Measurements from ENCODE around the gene ARHGEF10L. TPM values are rescaled to one million over a fixed set of nuclear protein-coding genes. Genes with fewer than 3 reads are reported as not detected.

Gene ARHGEF10L
- total RNA-seq, 5 donors from 2014 or later (not counting 1 experiment from before 2014, with no cell fraction given): 0.12 to 0.30 (median 0.22) TPM; not detected in 2

DNA sequence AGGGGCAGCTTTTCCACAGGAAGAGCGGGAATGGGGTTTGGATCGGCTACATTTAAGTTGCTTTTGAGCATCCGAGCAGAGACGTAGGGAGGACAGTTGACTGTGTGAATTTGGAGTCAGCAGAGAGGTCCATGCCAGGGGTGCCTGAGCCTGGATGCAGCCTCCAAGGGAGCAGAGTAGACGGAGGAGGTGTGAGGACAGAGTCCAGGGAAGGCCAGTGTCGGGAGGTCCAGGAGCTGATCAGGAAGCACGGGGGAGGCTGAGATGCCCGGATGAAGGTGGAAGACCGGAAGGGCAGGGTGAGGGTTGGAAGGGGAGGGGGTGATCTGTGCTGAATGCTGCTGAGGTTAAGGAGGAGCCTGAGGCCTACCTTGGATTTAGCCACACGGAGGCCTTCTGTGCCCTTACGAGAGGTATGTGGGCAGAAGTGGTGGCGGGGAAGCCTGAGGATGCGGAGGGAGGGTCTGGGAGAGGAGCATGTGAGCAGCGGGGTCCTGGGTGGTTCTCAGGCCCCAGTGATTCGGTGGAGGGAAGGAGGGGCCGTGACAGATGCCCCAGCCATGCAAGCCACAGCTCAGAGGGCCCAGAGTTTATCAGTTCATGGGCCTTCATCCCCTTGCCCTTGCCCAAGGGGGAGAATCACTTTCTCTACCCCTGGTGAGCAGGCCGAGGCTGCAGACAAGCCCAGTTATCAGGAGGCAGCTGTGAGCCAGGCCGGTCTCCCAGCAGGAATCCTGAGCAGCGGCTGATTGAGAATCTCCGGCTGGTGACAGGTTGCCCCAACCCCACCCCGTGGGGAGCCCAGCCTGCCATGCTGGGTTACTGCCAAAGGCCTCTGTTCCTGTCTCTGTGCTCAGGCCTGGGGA, 161.7 kb downstream of the ARHGEF10L start:
- H3K4me3 Mint-ChIP-seq: no peak overlapping the region
- Histone ChIP-seq H3K36me3 (ENCODE audit: control insufficient read depth in 2 of 2, extremely low read depth in 1 of 2, insufficient read depth in 1 of 2, low read length in 1 of 2) (no peaks in the 10 kb centered on the region), H3K27me3 (replicated peaks in 1 of 2; ENCODE audit: control insufficient read depth in 2 of 2, extremely low read depth in 1 of 2, insufficient read depth in 2 of 2, low read length in 1 of 2) (peaks cover 0 to 21% of the 10 kb centered on the region in 2 experiments), H3K4me3 (ENCODE audit: control insufficient read depth in 1 of 2, extremely low read depth in 1 of 2, low read length in 1 of 2) (no peak overlapping the region), H3K4me1 (ENCODE audit: control insufficient read depth in 1 of 2, extremely low read depth in 1 of 2, insufficient read depth in 2 of 2, low read length in 2 of 2) (no peaks in the 10 kb centered on the region), H3K27ac (ENCODE audit: low read length) (no peak overlapping the region), H3K9me3 (no peaks in the 10 kb centered on the region)
- no peaks in the 10 kb centered on the region for H3K4me1 Mint-ChIP-seq
- ATAC-seq (replicated peaks in 1 of 4): no peak
- 78% methylated on average over 16 of the region's 21 CpGs for WGBS (ENCODE audit: insufficient coverage)
- no peak overlapping the region for H3K27ac Mint-ChIP-seq
- H3K9me3 Mint-ChIP-seq: no peaks in the 10 kb centered on the region
- no peaks in the 10 kb centered on the region for H3K36me3 Mint-ChIP-seq
- no peak for DNase-seq
- ChIA-PET POLR2A (no interaction called here), CTCF (no interaction called here)
- peaks cover 5 to 14% of the 10 kb centered on the region in 2 donors for H3K27me3 Mint-ChIP-seq

DNA sequence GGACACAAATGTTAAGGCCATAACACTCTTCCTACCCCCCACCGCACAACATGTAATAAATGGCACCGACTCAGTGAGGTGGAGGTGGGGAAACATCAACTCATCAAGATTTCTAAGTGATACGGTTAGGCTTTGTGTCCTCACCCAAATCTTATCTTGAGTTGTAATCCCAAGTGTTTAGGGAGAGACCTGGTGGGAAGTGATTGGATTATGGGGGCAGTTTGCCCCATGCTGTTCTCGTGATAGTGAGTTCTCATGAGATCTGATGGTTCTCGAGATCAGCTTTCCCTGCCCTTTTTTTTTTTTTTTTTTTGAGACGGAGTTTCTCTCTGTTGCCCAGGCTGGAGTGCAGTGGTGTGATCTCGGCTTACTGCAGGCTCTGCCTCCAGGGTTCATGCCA, 164.7 kb downstream of the ARHGEF10L start:
- no peak for ATAC-seq (replicated peaks in 1 of 4)
- ChIA-PET POLR2A (no interaction called here), CTCF (no interaction called here)
- Histone ChIP-seq H3K27ac (ENCODE audit: low read length) (no peak overlapping the region), H3K27me3 (replicated peaks in 1 of 2; ENCODE audit: control insufficient read depth in 2 of 2, extremely low read depth in 1 of 2, insufficient read depth in 2 of 2, low read length in 1 of 2) (peaks cover 0 to 15% of the 10 kb centered on the region in 2 experiments), H3K4me1 (ENCODE audit: control insufficient read depth in 1 of 2, extremely low read depth in 1 of 2, insufficient read depth in 2 of 2, low read length in 2 of 2) (no peaks in the 10 kb centered on the region), H3K36me3 (ENCODE audit: control insufficient read depth in 2 of 2, extremely low read depth in 1 of 2, insufficient read depth in 1 of 2, low read length in 1 of 2) (no peaks in the 10 kb centered on the region), H3K9me3 (no peaks in the 10 kb centered on the region), H3K4me3 (ENCODE audit: control insufficient read depth in 1 of 2, extremely low read depth in 1 of 2, low read length in 1 of 2) (no peak overlapping the region)
- Mint-ChIP-seq H3K4me3 (no peak overlapping the region), H3K27ac (no peak overlapping the region), H3K4me1 (no peaks in the 10 kb centered on the region), H3K36me3 (no peaks in the 10 kb centered on the region), H3K9me3 (no peaks in the 10 kb centered on the region), H3K27me3 (peaks cover 2 to 8% of the 10 kb centered on the region in 2 donors)
- no CpG with 5 or more reads among the region's 7 CpGs for WGBS (ENCODE audit: insufficient coverage)
- DNase-seq: no peak

DNA sequence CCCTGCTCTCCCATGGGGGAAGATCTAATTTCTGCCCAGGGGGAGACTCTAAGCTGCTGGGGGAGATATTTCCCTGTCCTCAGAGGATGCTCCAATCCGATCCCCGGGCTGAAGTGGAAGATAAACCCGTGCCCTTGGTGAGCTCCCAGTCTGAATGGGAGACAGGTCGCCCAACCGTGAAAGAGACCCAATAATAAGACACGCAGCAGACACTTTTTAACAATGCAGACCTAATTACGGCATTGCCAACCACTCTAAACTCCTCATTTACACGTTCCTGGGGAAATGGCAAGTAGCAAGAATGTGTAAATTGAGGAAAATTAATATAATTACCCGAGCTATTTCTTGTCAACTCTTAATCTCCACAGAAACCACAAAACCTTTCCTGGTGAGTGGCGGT, 166.9 kb downstream of the ARHGEF10L start:
- DNase-seq (no peak), ATAC-seq (replicated peaks in 1 of 4) (no peak)
- peaks cover 0 to 3% (median 0%) of the 10 kb centered on the region in 3 donors for H3K9me3 Mint-ChIP-seq
- no peak overlapping the region for H3K27ac ChIP-seq (ENCODE audit: low read length)
- H3K27me3 ChIP-seq (replicated peaks in 1 of 2; ENCODE audit: control insufficient read depth in 2 of 2, extremely low read depth in 1 of 2, insufficient read depth in 2 of 2, low read length in 1 of 2): peaks cover 0 to 9% of the 10 kb centered on the region in 2 experiments
- H3K4me3 ChIP-seq (ENCODE audit: control insufficient read depth in 1 of 2, extremely low read depth in 1 of 2, low read length in 1 of 2): no peak overlapping the region
- H3K4me1 Mint-ChIP-seq: no peaks in the 10 kb centered on the region
- ChIA-PET POLR2A (no interaction called here), CTCF (no interaction called here)
- no peak overlapping the region for H3K4me3 Mint-ChIP-seq
- H3K27ac Mint-ChIP-seq: no peak overlapping the region
- WGBS (ENCODE audit: insufficient coverage): no CpG with 5 or more reads among the region's 10 CpGs
- H3K36me3 ChIP-seq (ENCODE audit: control insufficient read depth in 2 of 2, extremely low read depth in 1 of 2, insufficient read depth in 1 of 2, low read length in 1 of 2): no peaks in the 10 kb centered on the region
- no peaks in the 10 kb centered on the region for H3K9me3 ChIP-seq
- no peaks in the 10 kb centered on the region for H3K36me3 Mint-ChIP-seq
- H3K4me1 ChIP-seq (ENCODE audit: control insufficient read depth in 1 of 2, extremely low read depth in 1 of 2, insufficient read depth in 2 of 2, low read length in 2 of 2): no peaks in the 10 kb centered on the region
- H3K27me3 Mint-ChIP-seq: peaks cover 3 to 5% of the 10 kb centered on the region in 2 donors

DNA sequence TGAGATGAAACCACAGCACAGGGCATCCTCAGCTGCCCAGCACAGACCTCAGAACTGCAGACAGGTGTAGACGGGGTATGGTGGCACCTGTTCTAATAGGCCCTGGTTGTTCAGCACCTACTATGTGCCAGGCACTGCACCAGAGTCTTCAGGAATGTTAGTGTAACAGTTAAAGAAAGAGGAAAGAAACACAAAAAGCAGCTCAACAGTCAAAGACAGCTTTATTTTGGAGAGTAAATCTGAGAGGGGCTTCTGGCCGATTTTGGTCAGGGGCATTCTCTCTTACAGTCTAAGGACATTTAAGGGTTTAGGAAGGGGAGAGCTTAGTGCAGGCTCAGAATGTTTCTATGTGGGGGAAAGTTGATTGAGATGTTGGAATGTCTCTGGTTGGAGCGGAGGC, 170.5 kb downstream of the ARHGEF10L start:
- no peak for ATAC-seq (replicated peaks in 1 of 4)
- no peak for DNase-seq
- no peak overlapping the region for H3K4me3 ChIP-seq (ENCODE audit: control insufficient read depth in 1 of 2, extremely low read depth in 1 of 2, low read length in 1 of 2)
- no peaks in the 10 kb centered on the region for H3K36me3 ChIP-seq (ENCODE audit: control insufficient read depth in 2 of 2, extremely low read depth in 1 of 2, insufficient read depth in 1 of 2, low read length in 1 of 2)
- POLR2A ChIA-PET: no interaction called here
- H3K27ac ChIP-seq (ENCODE audit: low read length): no peak overlapping the region
- H3K4me1 Mint-ChIP-seq: no peaks in the 10 kb centered on the region
- no peak overlapping the region for H3K4me3 Mint-ChIP-seq
- H3K4me1 ChIP-seq (ENCODE audit: control insufficient read depth in 1 of 2, extremely low read depth in 1 of 2, insufficient read depth in 2 of 2, low read length in 2 of 2): no peaks in the 10 kb centered on the region
- H3K9me3 ChIP-seq: no peaks in the 10 kb centered on the region
- H3K27ac Mint-ChIP-seq: no peak overlapping the region
- 63% methylated on average over 3 of the region's 3 CpGs for WGBS (ENCODE audit: insufficient coverage)
- peaks cover 3 to 5% of the 10 kb centered on the region in 2 donors for H3K27me3 Mint-ChIP-seq
- H3K9me3 Mint-ChIP-seq: peaks cover 0 to 4% (median 3%) of the 10 kb centered on the region in 3 donors
- CTCF ChIA-PET: no interaction called here
- H3K36me3 Mint-ChIP-seq: no peaks in the 10 kb centered on the region
- H3K27me3 ChIP-seq (replicated peaks in 1 of 2; ENCODE audit: control insufficient read depth in 2 of 2, extremely low read depth in 1 of 2, insufficient read depth in 2 of 2, low read length in 1 of 2): peaks cover 0 to 13% of the 10 kb centered on the region in 2 experiments

DNA sequence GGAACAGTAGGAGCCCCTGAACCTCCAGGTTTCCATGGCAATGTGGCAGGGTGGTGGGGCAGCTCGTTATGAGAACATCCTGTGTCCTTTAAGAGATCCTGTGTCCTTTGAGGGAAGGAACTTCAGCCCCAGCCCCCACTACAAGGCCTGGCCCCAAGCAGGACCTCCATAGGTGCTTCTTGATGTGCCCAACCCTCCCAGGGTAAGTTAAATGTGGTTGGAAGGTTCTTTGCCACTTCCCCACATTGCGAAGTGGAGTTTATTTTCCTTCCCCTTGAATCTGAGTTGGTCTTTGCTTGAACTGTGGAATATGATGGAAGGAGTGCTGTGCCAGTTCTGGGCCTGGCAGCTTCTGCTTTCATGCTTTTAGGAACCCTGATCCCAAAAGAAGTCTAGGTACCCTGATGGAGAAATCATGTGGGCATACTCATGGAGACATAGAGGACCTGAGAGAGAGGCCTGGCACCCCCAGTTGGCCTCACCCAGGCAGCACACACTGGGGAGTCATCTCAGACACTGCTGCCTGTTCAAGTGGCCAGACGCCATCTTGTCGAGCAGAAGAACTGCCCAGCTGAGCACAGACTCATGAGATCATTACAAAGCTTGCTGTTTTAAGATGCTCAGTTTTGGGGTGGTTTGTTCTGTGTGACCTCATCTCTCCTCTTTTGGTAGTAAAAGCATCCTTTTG, 171.5 kb downstream of the ARHGEF10L start:
- Mint-ChIP-seq H3K9me3 (peaks cover 0 to 4% (median 3%) of the 10 kb centered on the region in 3 donors), H3K4me1 (no peaks in the 10 kb centered on the region), H3K27me3 (peaks cover 3 to 8% of the 10 kb centered on the region in 2 donors), H3K27ac (no peak overlapping the region), H3K4me3 (no peak overlapping the region), H3K36me3 (no peaks in the 10 kb centered on the region)
- POLR2A ChIA-PET: no interaction called here
- ATAC-seq (replicated peaks in 1 of 4) (no peak), DNase-seq (no peak)
- Histone ChIP-seq H3K27ac (ENCODE audit: low read length) (no peak overlapping the region), H3K27me3 (replicated peaks in 1 of 2; ENCODE audit: control insufficient read depth in 2 of 2, extremely low read depth in 1 of 2, insufficient read depth in 2 of 2, low read length in 1 of 2) (peaks cover 0 to 19% of the 10 kb centered on the region in 2 experiments), H3K4me3 (ENCODE audit: control insufficient read depth in 1 of 2, extremely low read depth in 1 of 2, low read length in 1 of 2) (no peak overlapping the region), H3K4me1 (ENCODE audit: control insufficient read depth in 1 of 2, extremely low read depth in 1 of 2, insufficient read depth in 2 of 2, low read length in 2 of 2) (no peaks in the 10 kb centered on the region), H3K36me3 (ENCODE audit: control insufficient read depth in 2 of 2, extremely low read depth in 1 of 2, insufficient read depth in 1 of 2, low read length in 1 of 2) (no peaks in the 10 kb centered on the region), H3K9me3 (no peaks in the 10 kb centered on the region)
- CTCF ChIA-PET: no interaction called here
- WGBS (ENCODE audit: insufficient coverage): no CpG with 5 or more reads among the region's 4 CpGs

DNA sequence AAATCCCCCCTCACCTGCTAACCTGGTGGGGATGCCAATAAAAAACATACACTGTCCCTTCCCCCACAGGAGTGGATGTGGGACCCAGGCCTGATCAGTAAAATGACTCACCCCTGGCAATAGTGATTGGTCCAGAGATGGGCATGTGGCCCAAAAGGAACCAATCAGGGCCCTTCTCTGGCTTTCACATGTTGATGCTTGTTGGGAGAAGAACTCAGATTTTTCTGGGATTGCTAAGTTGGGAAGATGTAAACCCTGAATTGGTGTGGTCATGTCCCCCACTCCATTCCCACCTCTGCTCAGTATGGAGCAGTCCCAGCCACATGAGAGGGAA, 172.0 kb downstream of the ARHGEF10L start:
- H3K9me3 Mint-ChIP-seq: peaks cover 0 to 4% (median 3%) of the 10 kb centered on the region in 3 donors
- POLR2A ChIA-PET: no interaction called here
- no peak for ATAC-seq (replicated peaks in 1 of 4)

More for the DNA sequence above, 172.0 kb downstream of the ARHGEF10L start:
- CTCF ChIA-PET: no interaction called here
- no peak for DNase-seq
- H3K4me3 ChIP-seq (ENCODE audit: control insufficient read depth in 1 of 2, extremely low read depth in 1 of 2, low read length in 1 of 2): no peak overlapping the region
- H3K4me1 Mint-ChIP-seq: no peaks in the 10 kb centered on the region
- no peaks in the 10 kb centered on the region for H3K9me3 ChIP-seq
- peaks cover 3 to 8% of the 10 kb centered on the region in 2 donors for H3K27me3 Mint-ChIP-seq
- peaks cover 0 to 15% of the 10 kb centered on the region in 2 experiments for H3K27me3 ChIP-seq (replicated peaks in 1 of 2; ENCODE audit: control insufficient read depth in 2 of 2, extremely low read depth in 1 of 2, insufficient read depth in 2 of 2, low read length in 1 of 2)
- H3K4me3 Mint-ChIP-seq: no peak overlapping the region
- H3K4me1 ChIP-seq (ENCODE audit: control insufficient read depth in 1 of 2, extremely low read depth in 1 of 2, insufficient read depth in 2 of 2, low read length in 2 of 2): no peaks in the 10 kb centered on the region
- no peak overlapping the region for H3K27ac Mint-ChIP-seq
- H3K27ac ChIP-seq (ENCODE audit: low read length): no peak overlapping the region
- no peaks in the 10 kb centered on the region for H3K36me3 Mint-ChIP-seq
- H3K36me3 ChIP-seq (ENCODE audit: control insufficient read depth in 2 of 2, extremely low read depth in 1 of 2, insufficient read depth in 1 of 2, low read length in 1 of 2): no peaks in the 10 kb centered on the region
